Glutamatergic neuron (in vitro differentiated cells): ENCODE measurements around the gene UBTD1. TPM values are rescaled to one million over a fixed set of nuclear protein-coding genes. Genes with fewer than 3 reads are reported as not detected.
"Not testable (repeated sequence)": the region's sequence is repeated elsewhere in the genome, so short reads cannot be mapped to it uniquely, and the experiment has no call there.

Experiments used
- DNase-seq: peaks from one replicate; pipeline ENCODE4 v3.0.0; 2022
- H3K27ac Mint-ChIP-seq: one replicate; pipeline ENCODE4 v1.8.0; 2020; ENCODE audit warnings: mild to moderate bottlenecking, mixed read lengths, inconsistent platforms; ENCODE audit not compliant: unreplicated experiment
- H3K27me3 Mint-ChIP-seq: one replicate; pipeline ENCODE4 v1.8.0; 2020; ENCODE audit warnings: mild to moderate bottlenecking, moderate library complexity, mixed read lengths, inconsistent platforms; ENCODE audit not compliant: unreplicated experiment
- H3K36me3 Mint-ChIP-seq: one replicate; pipeline ENCODE4 v1.8.0; 2020; ENCODE audit warnings: mild to moderate bottlenecking, mixed read lengths, inconsistent platforms; ENCODE audit not compliant: unreplicated experiment
- H3K4me1 Mint-ChIP-seq: one replicate; pipeline ENCODE4 v1.8.0; 2020; ENCODE audit warnings: mild to moderate bottlenecking, low read depth, mixed read lengths, inconsistent platforms; ENCODE audit not compliant: unreplicated experiment
- H3K4me3 Mint-ChIP-seq: one replicate; pipeline ENCODE4 v1.8.0; 2020; ENCODE audit warnings: mild to moderate bottlenecking, mixed read lengths, inconsistent platforms; ENCODE audit not compliant: unreplicated experiment
- H3K9me3 Mint-ChIP-seq: one replicate; pipeline ENCODE4 v1.8.0; 2020; ENCODE audit warnings: mild to moderate bottlenecking, moderate library complexity, mixed read lengths, inconsistent platforms; ENCODE audit not compliant: unreplicated experiment
- total RNA-seq: library from RNA; stranded (reverse); fragmentation: NEBNext Ultra II Directional; extraction: Animal tissue kit (Norgen Biotek cat#: 25700); gene quantifications from one replicate; pipeline ENCODE4 v1.2.1, GENCODE V29; 2021; ENCODE audit not compliant: unreplicated experiment
- TF ChIP-seq, protein P1 (sequence below): fragments of 200-600 bp; sonication (generic); IDR thresholded peaks from one replicate; pipeline ENCODE4 v1.5.0; 2021; ENCODE audit not compliant: partially characterized antibody, unreplicated experiment

Gene UBTD1
- total RNA-seq, 1 donor from 2014 or later: 8.0 TPM

DNA sequence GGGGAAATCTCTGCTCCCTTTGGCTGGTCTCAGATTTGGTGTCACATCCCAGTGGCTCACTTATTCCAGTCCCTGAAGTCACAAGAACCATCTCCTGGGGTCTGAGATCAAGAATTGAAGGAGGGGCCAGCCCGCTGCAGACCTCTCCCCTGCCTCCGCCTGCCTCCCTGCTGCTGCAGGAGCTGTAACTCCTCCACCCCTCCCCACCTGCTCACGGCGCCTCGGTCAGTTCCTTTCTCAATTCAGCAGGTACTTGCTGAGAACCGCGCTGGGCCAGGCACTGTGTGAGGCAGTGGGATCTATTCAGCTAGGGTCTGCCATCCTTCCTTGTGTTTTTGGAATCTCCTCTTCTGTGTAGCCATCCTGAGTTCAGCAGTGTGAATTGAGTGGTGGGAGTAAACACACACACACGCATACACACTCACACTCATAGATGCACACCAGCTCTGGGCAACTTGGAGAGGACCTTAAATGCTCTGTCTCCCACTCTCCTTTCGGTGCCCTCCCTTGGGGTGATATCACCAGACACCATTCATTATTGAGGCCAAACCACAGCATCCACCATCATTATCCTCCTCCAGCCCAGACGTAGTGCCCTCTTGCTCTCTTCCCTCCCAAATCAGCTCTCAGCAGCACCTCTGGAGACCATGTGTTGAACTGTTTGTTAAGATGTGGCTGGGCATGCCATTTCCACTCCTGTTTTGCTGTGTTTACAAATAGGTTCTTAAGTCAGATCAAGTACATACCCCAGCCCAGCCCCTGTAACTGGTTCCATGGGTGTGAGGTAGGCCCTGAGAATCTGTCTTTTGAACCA is 51.8 kb downstream of the UBTD1 start:
- TF ChIP-seq, protein P1, sequence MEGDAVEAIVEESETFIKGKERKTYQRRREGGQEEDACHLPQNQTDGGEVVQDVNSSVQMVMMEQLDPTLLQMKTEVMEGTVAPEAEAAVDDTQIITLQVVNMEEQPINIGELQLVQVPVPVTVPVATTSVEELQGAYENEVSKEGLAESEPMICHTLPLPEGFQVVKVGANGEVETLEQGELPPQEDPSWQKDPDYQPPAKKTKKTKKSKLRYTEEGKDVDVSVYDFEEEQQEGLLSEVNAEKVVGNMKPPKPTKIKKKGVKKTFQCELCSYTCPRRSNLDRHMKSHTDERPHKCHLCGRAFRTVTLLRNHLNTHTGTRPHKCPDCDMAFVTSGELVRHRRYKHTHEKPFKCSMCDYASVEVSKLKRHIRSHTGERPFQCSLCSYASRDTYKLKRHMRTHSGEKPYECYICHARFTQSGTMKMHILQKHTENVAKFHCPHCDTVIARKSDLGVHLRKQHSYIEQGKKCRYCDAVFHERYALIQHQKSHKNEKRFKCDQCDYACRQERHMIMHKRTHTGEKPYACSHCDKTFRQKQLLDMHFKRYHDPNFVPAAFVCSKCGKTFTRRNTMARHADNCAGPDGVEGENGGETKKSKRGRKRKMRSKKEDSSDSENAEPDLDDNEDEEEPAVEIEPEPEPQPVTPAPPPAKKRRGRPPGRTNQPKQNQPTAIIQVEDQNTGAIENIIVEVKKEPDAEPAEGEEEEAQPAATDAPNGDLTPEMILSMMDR: no peak
- Mint-ChIP-seq H3K4me1 (peaks cover 30% of the 10 kb centered on the region), H3K27ac (peak overlapping the region; percentile 83), H3K27me3 (peaks cover 5% of the 10 kb centered on the region), H3K4me3 (peak overlapping the region; percentile 67), H3K36me3 (no peaks in the 10 kb centered on the region), H3K9me3 (peaks cover 7% of the 10 kb centered on the region)
- no peak for DNase-seq

DNA sequence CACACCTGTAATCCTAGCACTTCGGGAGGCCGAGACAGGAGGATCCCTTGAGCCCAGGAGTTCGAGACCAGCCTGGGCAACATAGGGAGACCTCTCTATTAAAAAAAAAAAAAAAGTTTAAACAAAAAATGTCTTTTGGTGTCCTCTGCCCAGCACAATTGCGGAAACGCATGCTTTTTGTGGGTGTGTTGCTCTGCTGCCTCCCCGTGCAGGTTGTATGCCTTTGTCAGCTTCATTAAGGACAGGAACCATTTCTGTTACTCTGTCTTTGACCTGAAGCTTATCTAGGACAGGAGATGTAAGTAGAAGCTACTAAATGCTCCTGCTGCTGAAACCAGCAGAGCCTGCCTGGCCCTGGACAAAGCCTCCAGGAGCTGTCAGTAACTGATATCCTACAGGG is 52.5 kb downstream of the UBTD1 start:
- no peak for DNase-seq
- H3K36me3 Mint-ChIP-seq: no peaks in the 10 kb centered on the region
- H3K9me3 Mint-ChIP-seq: peaks cover 7% of the 10 kb centered on the region
- H3K4me3 Mint-ChIP-seq: no peak overlapping the region
- peaks cover 30% of the 10 kb centered on the region for H3K4me1 Mint-ChIP-seq
- no peak overlapping the region for H3K27ac Mint-ChIP-seq
- peaks cover 5% of the 10 kb centered on the region for H3K27me3 Mint-ChIP-seq
- TF ChIP-seq, protein P1: no peak

DNA sequence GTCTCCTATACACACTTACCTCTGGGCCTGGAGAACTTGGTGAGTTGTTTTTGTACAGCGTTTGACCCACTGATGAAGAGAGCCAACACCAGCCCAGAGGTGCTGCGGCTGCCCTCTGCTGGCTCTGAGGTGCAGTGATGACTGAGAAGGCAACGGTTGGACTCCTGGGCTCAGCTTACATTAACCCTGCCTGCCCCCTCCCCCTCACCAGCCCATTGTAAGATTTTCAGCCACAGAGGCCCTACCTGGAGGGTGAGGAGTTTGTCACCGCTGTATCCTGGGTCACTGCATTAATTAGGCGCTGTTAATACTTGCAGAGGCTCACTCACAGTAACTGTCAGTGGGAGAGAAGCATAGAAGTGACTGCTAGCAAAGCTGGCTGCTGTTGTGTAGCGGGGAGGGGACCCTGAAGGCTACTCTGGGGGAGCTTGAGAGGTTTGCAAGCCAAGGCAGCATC is 54.9 kb downstream of the UBTD1 start:
- DNase-seq: peak; percentile 74
- TF ChIP-seq, protein P1: peak; percentile 65
- peaks cover 18% of the 10 kb centered on the region for H3K4me1 Mint-ChIP-seq
- no peaks in the 10 kb centered on the region for H3K36me3 Mint-ChIP-seq
- H3K9me3 Mint-ChIP-seq: peaks cover 7% of the 10 kb centered on the region
- peaks cover 5% of the 10 kb centered on the region for H3K27me3 Mint-ChIP-seq
- H3K4me3 Mint-ChIP-seq: no peak overlapping the region
- H3K27ac Mint-ChIP-seq: no peak overlapping the region

DNA sequence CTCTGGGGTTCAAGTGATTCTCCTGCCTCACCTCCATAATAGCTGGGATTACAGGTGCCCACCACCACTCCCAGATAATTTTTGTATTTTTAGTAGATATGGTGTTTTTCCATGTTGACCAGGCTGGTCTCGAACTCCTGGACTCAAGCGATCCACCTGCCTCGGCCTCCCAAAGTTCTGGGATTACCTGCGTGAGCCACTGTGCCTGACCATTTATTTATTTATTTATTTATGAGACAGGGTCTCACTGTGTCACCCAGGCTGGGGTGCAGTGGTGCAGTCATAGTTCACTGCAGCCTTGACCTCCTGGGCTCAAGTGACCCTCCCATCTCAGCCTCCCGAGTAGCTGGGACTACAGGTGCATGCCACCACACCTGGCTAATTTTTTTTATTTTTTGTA is 55.6 kb downstream of the UBTD1 start:
- peaks cover 14% of the 10 kb centered on the region for H3K4me1 Mint-ChIP-seq
- H3K27ac Mint-ChIP-seq, DNase-seq, H3K36me3 Mint-ChIP-seq, H3K27me3 Mint-ChIP-seq, H3K9me3 Mint-ChIP-seq, H3K4me3 Mint-ChIP-seq: not testable (repeated sequence)

DNA sequence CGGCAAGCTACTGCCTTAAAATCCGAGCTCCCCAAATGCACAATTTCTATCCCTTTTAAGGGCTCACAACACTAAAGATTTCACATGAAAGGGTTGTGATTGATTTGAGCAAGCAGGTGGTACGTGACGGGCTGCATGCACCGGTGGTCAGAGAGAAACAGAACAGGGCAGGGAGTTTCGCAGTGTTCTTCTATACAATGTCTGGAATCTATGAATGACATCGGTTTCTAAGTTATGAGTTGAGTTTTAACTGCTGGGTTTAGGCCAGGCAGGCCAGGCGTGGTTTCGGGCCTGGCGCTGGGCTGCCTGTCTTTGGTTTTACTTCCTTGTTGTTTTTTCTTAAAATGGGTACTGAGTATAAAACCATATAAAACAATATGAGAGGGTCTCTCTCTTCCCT is 56.8 kb downstream of the UBTD1 start:
- not testable (repeated sequence) for H3K36me3 Mint-ChIP-seq, H3K4me3 Mint-ChIP-seq, H3K4me1 Mint-ChIP-seq, H3K9me3 Mint-ChIP-seq, H3K27ac Mint-ChIP-seq, H3K27me3 Mint-ChIP-seq, DNase-seq

DNA sequence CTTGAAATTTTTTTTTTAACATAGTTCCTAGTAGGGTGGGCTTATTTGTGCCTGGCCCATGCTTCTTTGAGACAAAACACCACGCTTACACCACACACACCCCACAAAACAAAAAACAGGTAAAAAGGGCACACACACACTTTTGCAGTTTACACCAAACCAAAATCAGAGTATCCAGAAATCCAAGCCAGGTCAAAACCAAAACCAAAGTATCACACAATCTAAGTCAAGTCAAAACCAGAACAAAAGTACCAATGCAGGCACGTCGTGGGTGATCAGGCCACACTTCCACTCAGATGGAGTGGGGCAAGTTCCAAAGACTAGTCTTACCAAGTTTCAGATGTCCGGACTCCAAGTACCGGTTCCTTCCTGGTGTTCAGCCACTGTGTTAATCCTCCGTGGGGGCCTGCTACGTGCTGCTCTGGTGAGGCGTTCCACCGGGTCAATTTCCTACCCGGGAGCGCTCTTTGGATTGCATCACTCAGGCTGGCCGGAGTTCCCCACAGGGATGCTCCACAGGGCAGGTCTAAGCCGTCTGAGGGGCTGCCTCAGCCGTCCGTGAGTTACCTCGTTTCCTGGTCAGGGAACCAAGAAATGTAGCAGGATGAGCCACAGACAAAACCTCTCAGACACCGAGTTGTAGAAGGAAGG is 62.1 kb downstream of the UBTD1 start:
- H3K27me3 Mint-ChIP-seq, H3K9me3 Mint-ChIP-seq, H3K36me3 Mint-ChIP-seq, H3K4me3 Mint-ChIP-seq, DNase-seq, H3K4me1 Mint-ChIP-seq, H3K27ac Mint-ChIP-seq: not testable (repeated sequence)

DNA sequence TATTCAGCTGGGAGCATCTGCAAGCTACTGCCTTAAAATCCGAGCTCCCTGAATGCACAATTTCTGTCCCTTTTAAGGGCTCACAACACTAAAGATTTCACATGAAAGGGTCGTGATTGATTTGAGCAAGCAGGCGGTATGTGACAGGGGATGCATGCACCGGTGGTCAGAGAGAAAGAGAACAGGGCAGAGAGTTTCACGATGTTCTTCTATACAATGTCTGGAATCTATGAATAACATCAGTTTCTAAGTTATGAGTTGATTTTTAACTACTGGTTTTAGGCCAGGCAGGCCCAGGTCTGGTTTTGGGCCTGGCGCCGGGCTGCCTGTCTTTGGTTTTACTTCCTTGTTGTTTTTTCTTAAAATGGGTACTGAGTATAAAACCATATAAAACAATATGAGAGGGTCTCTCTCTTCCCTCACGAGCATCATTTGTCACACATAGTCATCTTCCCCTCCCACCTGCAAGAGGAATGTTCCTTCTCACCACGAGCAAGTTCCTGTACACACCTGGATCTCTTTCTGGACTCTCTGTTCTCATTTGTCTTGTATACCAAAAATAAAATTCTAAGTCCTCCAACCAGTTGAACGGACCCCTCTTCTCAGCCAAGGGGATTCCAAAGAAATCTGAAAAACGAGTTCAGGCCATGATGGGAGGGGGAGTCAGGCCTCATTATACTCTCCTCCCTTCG is 62.8 kb downstream of the UBTD1 start:
- H3K27me3 Mint-ChIP-seq, H3K4me1 Mint-ChIP-seq, H3K27ac Mint-ChIP-seq, H3K36me3 Mint-ChIP-seq, H3K4me3 Mint-ChIP-seq, H3K9me3 Mint-ChIP-seq, DNase-seq: not testable (repeated sequence)

DNA sequence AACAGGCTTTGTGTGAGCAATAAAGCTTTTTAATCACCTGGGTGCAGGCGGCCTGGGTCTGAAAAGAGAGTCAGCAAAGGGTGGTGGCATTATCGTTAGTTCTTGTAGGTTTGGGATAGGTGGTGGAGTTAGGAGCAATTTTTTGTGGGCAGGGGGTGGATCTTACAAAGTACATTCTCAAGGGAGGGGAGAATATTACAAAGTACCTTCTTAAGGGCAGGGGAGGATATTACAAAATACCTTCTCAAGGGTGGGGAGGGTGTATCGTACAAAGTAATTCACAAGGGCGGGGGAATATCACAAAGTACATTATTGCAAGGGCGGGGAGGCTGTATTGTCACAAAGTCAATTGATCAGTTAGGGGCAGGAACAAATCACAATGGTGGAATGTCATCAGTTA is 63.6 kb downstream of the UBTD1 start:
- not testable (repeated sequence) for H3K9me3 Mint-ChIP-seq, H3K27ac Mint-ChIP-seq, H3K27me3 Mint-ChIP-seq, H3K36me3 Mint-ChIP-seq, H3K4me3 Mint-ChIP-seq, H3K4me1 Mint-ChIP-seq, DNase-seq
